ENCODE data around the gene WWOX. TPM values are rescaled to one million over a fixed set of nuclear protein-coding genes. Genes with fewer than 3 reads are reported as not detected.

Gene WWOX
- polyA plus RNA-seq, 1 donor (not counting 4 experiments of a cell fraction or from before 2014, with no cell fraction given), result 5.1 TPM

DNA sequence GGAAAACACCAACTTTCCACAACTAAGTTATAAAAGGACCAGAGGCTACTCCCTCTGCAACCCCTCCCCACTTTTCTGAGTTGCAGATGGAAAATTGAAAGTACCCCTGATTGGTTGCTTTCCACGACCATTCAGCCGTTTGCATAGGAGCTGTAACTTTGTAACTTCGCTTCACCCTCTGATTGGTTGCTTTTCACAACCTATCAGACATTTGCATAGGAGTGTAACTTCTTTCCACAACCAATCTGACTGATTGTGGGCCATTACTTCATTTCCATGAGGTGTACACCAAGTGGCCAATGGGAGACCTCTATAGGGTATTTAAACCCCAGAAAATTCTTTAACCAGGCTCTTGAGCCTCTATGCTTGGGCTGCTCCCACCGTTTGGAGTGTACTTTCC lies 644.1 kb downstream of the WWOX start:
- Histone ChIP-seq H3K4me1 (ENCODE audit: control insufficient read depth, extremely low read depth, insufficient read depth, low read length) (peaks cover 4% of the 10 kb centered on the region), H3K4me2 (ENCODE audit: control insufficient read depth, extremely low read depth, insufficient read depth, low read depth, low read length) (no peak overlapping the region), H3K27me3 (ENCODE audit: control insufficient read depth, extremely low read depth, insufficient read depth, low read length) (no peaks in the 10 kb centered on the region), H3K27ac (ENCODE audit: control insufficient read depth, insufficient read depth, low read length) (no peak overlapping the region), H2AFZ (ENCODE audit: control insufficient read depth, low read length) (no peak overlapping the region), H3K36me3 (ENCODE audit: control insufficient read depth in 2 of 2, extremely low read depth in 1 of 2, insufficient read depth in 2 of 2, low read length in 2 of 2) (no peaks in the 10 kb centered on the region), H3K79me2 (ENCODE audit: control insufficient read depth, insufficient read depth, low read length) (no peaks in the 10 kb centered on the region), H3K9me1 (ENCODE audit: control insufficient read depth, extremely low read depth, insufficient read depth, low read length) (no peaks in the 10 kb centered on the region), H3K9me3 (ENCODE audit: control insufficient read depth, low read depth, low read length) (no peaks in the 10 kb centered on the region), H4K20me1 (ENCODE audit: control insufficient read depth, extremely low read depth, insufficient read depth, low read length) (no peaks in the 10 kb centered on the region), H3K4me3 (ENCODE audit: control insufficient read depth in 2 of 3, extremely low read depth in 1 of 3, insufficient read depth in 2 of 3, low read depth in 1 of 3, low read length in 3 of 3) (no peak overlapping the region), H3K9ac (ENCODE audit: control insufficient read depth, extremely low read depth, insufficient read depth, low read length) (no peak overlapping the region)
- DNase-seq (ENCODE audit: low read depth, low spot score) (no peak), FAIRE-seq (no peak)
- TF ChIP-seq EZH2 (IDR thresholded peaks at IDR 0.05; ENCODE audit: low read length), result no peak
- TF ChIP-seq, protein P1, sequence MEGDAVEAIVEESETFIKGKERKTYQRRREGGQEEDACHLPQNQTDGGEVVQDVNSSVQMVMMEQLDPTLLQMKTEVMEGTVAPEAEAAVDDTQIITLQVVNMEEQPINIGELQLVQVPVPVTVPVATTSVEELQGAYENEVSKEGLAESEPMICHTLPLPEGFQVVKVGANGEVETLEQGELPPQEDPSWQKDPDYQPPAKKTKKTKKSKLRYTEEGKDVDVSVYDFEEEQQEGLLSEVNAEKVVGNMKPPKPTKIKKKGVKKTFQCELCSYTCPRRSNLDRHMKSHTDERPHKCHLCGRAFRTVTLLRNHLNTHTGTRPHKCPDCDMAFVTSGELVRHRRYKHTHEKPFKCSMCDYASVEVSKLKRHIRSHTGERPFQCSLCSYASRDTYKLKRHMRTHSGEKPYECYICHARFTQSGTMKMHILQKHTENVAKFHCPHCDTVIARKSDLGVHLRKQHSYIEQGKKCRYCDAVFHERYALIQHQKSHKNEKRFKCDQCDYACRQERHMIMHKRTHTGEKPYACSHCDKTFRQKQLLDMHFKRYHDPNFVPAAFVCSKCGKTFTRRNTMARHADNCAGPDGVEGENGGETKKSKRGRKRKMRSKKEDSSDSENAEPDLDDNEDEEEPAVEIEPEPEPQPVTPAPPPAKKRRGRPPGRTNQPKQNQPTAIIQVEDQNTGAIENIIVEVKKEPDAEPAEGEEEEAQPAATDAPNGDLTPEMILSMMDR (optimal IDR thresholded peaks at IDR 0.05 in 1 of 3, IDR thresholded peaks at IDR 0.05 in 1 of 3, conservative IDR thresholded peaks at IDR 0.05 in 1 of 3; ENCODE audit: extremely low read depth in 1 of 3, insufficient read depth in 2 of 3, low read length in 3 of 3), result no peak
- dilution Hi-C loops (cut with MboI; ENCODE audit: extremely low pct_ligation_motif_present, low sequenced_read_pairs), result no loop called here

- Histone ChIP-seq H2AFZ (ENCODE audit: control insufficient read depth, low read length) (no peak overlapping the region), H3K27ac (ENCODE audit: control insufficient read depth, insufficient read depth, low read length) (no peak overlapping the region), H3K79me2 (ENCODE audit: control insufficient read depth, insufficient read depth, low read length) (no peaks in the 10 kb centered on the region), H3K4me2 (ENCODE audit: control insufficient read depth, extremely low read depth, insufficient read depth, low read depth, low read length) (no peak overlapping the region), H3K27me3 (ENCODE audit: control insufficient read depth, extremely low read depth, insufficient read depth, low read length) (no peaks in the 10 kb centered on the region), H3K9ac (ENCODE audit: control insufficient read depth, extremely low read depth, insufficient read depth, low read length) (no peak overlapping the region), H3K9me1 (ENCODE audit: control insufficient read depth, extremely low read depth, insufficient read depth, low read length) (no peaks in the 10 kb centered on the region), H3K4me1 (ENCODE audit: control insufficient read depth, extremely low read depth, insufficient read depth, low read length) (peaks cover 10% of the 10 kb centered on the region), H4K20me1 (ENCODE audit: control insufficient read depth, extremely low read depth, insufficient read depth, low read length) (no peaks in the 10 kb centered on the region), H3K36me3 (ENCODE audit: control insufficient read depth in 2 of 2, extremely low read depth in 1 of 2, insufficient read depth in 2 of 2, low read length in 2 of 2) (no peaks in the 10 kb centered on the region), H3K4me3 (ENCODE audit: control insufficient read depth in 2 of 3, extremely low read depth in 1 of 3, insufficient read depth in 2 of 3, low read depth in 1 of 3, low read length in 3 of 3) (no peak overlapping the region), H3K9me3 (ENCODE audit: control insufficient read depth, low read depth, low read length) (no peaks in the 10 kb centered on the region)
- dilution Hi-C loops (cut with MboI; ENCODE audit: extremely low pct_ligation_motif_present, low sequenced_read_pairs), result no loop called here
- DNase-seq (ENCODE audit: low read depth, low spot score), result no peak
- FAIRE-seq, result no peak
- no peak for TF ChIP-seq EZH2 (IDR thresholded peaks at IDR 0.05; ENCODE audit: low read length)
- TF ChIP-seq, protein P1 (optimal IDR thresholded peaks at IDR 0.05 in 1 of 3, IDR thresholded peaks at IDR 0.05 in 1 of 3, conservative IDR thresholded peaks at IDR 0.05 in 1 of 3; ENCODE audit: extremely low read depth in 1 of 3, insufficient read depth in 2 of 3, low read length in 3 of 3), result no peak
Measured at GRCh38 chr16:78744099-78744498, 644.6 kb downstream of the WWOX start.

All from keratinocyte (primary cell).